ENCODE results near the gene CEP70.
"Not testable (repeated sequence)": the region's sequence is repeated elsewhere in the genome, so short reads cannot be mapped to it uniquely, and the experiment has no call there.

The CEP70 gene

DNA sequence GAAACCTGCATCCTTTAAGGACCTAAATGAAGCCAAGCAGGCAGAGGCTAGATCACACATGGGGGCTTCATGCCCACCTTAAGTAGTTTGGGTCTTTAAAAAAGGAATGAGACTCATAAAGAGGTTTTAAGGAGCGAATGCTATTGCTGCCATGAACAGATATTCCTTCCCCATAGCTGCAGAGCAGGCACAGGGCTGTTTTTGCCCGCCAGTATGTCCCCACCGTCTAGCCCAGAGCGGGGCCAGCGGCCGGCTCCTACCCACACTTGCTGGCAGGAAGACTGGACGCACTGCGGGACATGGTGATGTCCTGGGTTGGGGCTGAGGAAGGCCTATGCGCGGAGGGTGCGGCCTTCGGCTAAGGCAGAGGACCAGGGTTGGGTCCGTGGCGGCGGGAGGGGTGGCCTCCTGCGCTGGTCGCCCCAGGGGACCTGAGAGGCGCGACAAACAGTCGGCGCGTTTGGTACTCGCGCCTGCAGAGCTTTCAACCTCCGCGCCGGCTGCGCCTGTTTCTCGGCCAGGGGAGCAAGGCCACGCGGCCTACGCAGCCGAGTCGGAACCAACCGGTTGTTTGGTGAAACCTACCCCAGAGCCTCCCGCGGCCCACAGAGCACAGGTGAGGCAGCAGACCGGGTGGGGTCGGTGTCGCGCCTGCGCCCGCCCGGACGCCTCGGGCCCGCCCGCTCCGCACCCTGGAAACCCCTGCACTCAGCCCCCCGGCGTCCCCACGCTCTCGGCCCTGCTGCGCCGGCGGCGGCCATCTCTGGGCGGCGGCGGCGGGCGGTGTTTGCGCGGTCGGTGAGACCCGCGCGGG, 14.5 kb upstream of the CEP70 start, which contains the start of gene FAIM:
TSS of gene FAIM (plus strand) at position 450 of the 814 bp plus-strand sequence. CDS start 10,956 bp downstream, outside the sequence.
- DNase-seq = peak; percentile 47
- Histone ChIP-seq H3K27ac (peak within 1 kb of the TSS; percentile 75), H3K4me3 (ENCODE audit: low read depth, low read length) (peak within 1 kb of the TSS; percentile 71), H3K36me3 (replicated peaks) (no peaks in the 10 kb centered on the region), H3K27me3 (replicated peaks) (no peaks in the 10 kb centered on the region)
- TF ChIP-seq, protein P1, sequence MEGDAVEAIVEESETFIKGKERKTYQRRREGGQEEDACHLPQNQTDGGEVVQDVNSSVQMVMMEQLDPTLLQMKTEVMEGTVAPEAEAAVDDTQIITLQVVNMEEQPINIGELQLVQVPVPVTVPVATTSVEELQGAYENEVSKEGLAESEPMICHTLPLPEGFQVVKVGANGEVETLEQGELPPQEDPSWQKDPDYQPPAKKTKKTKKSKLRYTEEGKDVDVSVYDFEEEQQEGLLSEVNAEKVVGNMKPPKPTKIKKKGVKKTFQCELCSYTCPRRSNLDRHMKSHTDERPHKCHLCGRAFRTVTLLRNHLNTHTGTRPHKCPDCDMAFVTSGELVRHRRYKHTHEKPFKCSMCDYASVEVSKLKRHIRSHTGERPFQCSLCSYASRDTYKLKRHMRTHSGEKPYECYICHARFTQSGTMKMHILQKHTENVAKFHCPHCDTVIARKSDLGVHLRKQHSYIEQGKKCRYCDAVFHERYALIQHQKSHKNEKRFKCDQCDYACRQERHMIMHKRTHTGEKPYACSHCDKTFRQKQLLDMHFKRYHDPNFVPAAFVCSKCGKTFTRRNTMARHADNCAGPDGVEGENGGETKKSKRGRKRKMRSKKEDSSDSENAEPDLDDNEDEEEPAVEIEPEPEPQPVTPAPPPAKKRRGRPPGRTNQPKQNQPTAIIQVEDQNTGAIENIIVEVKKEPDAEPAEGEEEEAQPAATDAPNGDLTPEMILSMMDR (IDR thresholded peaks at IDR 0.05; ENCODE audit: low read depth, low read length, missing control alignments) = no peak
- in situ Hi-C loops (cut with HindIII; ENCODE audit: low pct_ligation_motif_present, low sequenced_read_pairs) = no loop called here

GRCh38 chr3:138604106-138604595, 10.1 kb upstream of the CEP70 start:
- in situ Hi-C loops (cut with HindIII; ENCODE audit: low pct_ligation_motif_present, low sequenced_read_pairs); DNase-seq; H3K27ac ChIP-seq; H3K4me3 ChIP-seq (ENCODE audit: low read depth, low read length); H3K27me3 ChIP-seq (replicated peaks); H3K36me3 ChIP-seq (replicated peaks): not testable (repeated sequence)

GRCh38 chr3:138601661-138602060, 7.6 kb upstream of the CEP70 start:
- DNase-seq; H3K4me3 ChIP-seq (ENCODE audit: low read depth, low read length); H3K27me3 ChIP-seq (replicated peaks); in situ Hi-C loops (cut with HindIII; ENCODE audit: low pct_ligation_motif_present, low sequenced_read_pairs); H3K27ac ChIP-seq; H3K36me3 ChIP-seq (replicated peaks): not testable (repeated sequence)

GRCh38 chr3:138600100-138600745, 6.2 kb upstream of the CEP70 start:
- TF ChIP-seq, protein P1 (IDR thresholded peaks at IDR 0.05; ENCODE audit: low read depth, low read length, missing control alignments) = no peak
- no peak overlapping the region for H3K4me3 ChIP-seq (ENCODE audit: low read depth, low read length)
- DNase-seq = no peak
- H3K27ac ChIP-seq = no peak overlapping the region
- in situ Hi-C loops (cut with HindIII; ENCODE audit: low pct_ligation_motif_present, low sequenced_read_pairs) = no loop called here
- H3K27me3 ChIP-seq (replicated peaks) = no peaks in the 10 kb centered on the region
- no peaks in the 10 kb centered on the region for H3K36me3 ChIP-seq (replicated peaks)

GRCh38 chr3:138598534-138598933, 4.5 kb upstream of the CEP70 start:
- Histone ChIP-seq H3K36me3 (replicated peaks) (no peaks in the 10 kb centered on the region), H3K27ac (no peak overlapping the region), H3K4me3 (ENCODE audit: low read depth, low read length) (no peak overlapping the region), H3K27me3 (replicated peaks) (no peaks in the 10 kb centered on the region)
- DNase-seq = no peak
- in situ Hi-C loops (cut with HindIII; ENCODE audit: low pct_ligation_motif_present, low sequenced_read_pairs) = no loop called here
- TF ChIP-seq, protein P1 (IDR thresholded peaks at IDR 0.05; ENCODE audit: low read depth, low read length, missing control alignments) = no peak

GRCh38 chr3:138597186-138597976, 3.3 kb upstream of the CEP70 start:
- H3K4me3 ChIP-seq (ENCODE audit: low read depth, low read length); H3K36me3 ChIP-seq (replicated peaks); H3K27ac ChIP-seq; in situ Hi-C loops (cut with HindIII; ENCODE audit: low pct_ligation_motif_present, low sequenced_read_pairs); H3K27me3 ChIP-seq (replicated peaks); DNase-seq: not testable (repeated sequence)

All from brain microvascular endothelial cell (primary cell).